GM18858 (cell line): ENCODE results near the gene STYK1.

Experiments used
- ATAC-seq: cut with Tn5 transposase; IDR thresholded peaks from one replicate; pipeline ENCODE4 v1.9.1; 2021; ENCODE audit not compliant: unreplicated experiment

The STYK1 gene

GRCh38 chr12:10673659-10674384 lies at the start of gene STYK1:
STYK1 (minus strand) TSS chr12:10674052; CDS start chr12:10634618, 39,434 bp downstream.
- no peak for ATAC-seq

- peak; percentile 25 for ATAC-seq
These were observed 49.3 kb upstream of the STYK1 start, which contains the start of gene YBX3 for GRCh38 chr12:10722905-10723746. YBX3 (minus strand) TSS chr12:10723323; CDS start chr12:10723111, 212 bp downstream.

DNA sequence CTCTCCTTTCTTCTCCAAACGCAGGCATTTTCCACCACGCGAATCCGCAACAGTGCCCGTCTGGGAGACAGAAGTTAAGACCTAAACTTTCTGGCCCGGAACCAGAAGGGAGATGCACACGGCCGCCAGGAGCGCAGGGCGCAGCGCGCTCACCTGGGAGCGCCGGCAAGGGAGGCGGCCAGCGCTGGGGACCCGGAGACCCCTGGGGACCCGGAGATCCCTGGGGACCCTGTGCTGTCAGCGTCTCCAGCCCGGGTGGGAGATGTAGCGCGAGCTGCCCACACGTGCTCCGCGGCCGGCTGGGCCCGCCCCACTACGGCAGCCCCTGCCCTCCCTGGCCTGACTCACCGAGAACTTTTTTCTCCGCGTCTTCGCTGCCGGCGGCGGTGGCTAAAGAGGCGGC lies 48.7 kb upstream of the STYK1 start:
- peak; percentile 33 for ATAC-seq

DNA sequence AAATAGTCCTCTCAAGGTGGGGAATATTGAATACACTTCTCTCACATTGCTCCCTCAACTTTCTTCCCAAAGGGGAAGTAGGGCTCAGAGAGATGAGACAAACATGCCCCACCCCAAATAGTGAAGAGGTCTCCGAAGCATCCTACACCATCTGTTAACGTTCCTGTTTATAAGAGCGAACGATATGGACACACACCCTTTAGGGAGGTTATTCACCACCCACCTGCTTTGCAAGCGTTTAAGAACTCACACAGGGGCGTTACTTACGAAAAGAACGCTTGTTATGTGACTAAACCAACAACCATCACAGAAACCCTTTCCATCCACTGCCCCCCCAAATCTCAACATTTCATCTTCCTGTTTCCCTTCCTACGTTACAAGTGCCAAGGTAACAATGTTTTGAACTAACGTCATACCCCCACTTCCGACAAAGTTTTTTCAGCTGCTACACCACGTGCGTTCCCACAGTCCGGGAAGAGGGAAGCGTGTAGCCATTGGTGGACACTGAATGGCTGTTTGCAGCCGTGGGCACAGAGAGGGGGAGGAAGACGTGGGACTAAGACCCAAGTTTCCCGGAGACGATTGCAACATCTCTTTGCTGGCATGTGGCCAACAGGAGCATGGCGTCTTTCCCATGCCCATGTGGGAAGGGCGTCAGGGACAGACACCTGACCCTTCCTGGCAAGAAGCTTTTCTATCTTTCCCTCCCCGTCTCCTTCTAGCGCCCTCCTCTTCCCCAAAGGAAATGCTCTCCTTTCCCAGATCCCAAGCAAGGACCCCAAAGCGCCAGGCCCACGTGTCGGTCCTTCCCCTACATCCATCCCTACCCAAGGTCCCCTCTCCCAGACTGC lies 48.0 kb upstream of the STYK1 start:
- peak; percentile 35 for ATAC-seq

DNA sequence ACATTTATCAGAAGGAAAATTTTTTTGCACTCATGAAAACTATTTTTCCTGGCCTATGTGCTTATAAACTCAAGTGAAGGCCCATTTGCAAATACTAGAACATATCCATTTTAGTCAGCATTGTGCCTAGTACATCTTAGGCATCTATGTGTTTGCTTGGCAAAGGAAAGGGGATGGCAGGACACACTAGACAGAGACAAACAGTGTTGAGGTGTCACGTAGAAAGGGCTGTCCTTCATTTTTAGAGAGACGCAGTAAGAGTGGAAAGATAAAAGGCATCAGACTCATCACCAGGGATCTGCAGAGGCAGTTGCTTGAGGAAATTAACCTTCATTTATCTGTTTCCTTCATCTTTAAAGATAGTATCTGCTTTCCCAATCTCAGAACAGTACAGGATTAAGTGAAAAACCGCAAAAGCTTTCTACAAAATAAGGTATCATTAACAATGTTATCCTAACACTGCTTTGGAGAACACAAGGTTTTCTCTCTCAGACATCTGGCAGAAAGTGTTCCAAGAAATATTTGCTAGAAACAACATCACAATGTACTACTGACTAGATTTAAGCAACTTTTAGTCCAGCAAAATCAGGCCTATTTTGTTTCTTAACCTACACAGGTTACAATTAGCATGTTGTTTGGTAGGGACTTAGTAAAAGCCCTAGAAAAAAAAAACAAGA lies 47.3 kb upstream of the STYK1 start:
- ATAC-seq = no peak

GRCh38 chr12:10719482-10719881 lies 45.6 kb upstream of the STYK1 start:
- ATAC-seq = no peak

DNA sequence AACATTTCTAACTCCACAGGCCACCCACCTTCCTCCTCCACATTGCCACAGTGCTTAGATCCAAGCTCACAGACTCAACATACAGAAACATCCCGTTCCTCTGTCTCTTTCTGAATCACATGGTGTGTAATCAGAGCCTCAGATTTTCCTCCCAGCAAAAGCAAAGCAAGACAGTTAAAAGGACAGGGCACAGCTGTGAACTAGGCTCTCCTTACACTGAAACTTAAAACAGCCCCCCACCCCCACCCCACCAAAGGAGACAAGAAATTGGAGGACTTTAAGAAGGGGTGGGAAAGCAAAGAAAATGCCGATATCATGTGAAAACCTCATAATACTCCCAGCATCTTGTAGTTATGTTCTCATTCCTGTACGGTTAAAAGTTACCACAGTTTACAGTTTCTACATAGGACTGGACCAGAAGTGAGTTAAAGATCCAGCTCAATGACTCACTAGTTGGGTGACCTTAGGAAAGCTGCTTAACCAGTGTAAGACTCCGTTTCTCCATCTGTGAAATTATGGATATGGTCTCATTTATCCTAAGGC lies 44.5 kb upstream of the STYK1 start:
- no peak for ATAC-seq

- no peak for ATAC-seq
These were observed 43.6 kb upstream of the STYK1 start for GRCh38 chr12:10717410-10717809.

GRCh38 chr12:10716704-10717315 lies 43.0 kb upstream of the STYK1 start:
- no peak for ATAC-seq

DNA sequence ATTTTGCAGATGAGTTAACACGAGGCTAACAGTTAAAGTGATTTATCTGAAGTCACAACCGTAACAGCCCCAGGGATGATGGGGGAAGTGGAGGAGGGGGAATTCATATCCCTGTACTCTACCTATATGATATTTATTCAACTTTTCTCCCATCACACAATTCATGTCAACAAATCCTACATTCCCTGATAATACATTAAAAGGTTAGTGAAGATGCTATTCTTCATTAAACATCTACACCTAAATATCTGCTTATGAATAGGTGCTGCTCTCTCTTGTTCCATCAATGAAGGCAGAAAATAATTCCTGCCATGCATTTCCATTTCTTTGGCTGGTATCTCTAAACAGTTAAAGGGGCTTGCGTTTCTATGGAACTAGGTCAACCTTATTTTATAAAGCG lies 42.4 kb upstream of the STYK1 start:
- no peak for ATAC-seq

- no peak for ATAC-seq
These were observed 41.6 kb upstream of the STYK1 start for GRCh38 chr12:10715491-10715890.

DNA sequence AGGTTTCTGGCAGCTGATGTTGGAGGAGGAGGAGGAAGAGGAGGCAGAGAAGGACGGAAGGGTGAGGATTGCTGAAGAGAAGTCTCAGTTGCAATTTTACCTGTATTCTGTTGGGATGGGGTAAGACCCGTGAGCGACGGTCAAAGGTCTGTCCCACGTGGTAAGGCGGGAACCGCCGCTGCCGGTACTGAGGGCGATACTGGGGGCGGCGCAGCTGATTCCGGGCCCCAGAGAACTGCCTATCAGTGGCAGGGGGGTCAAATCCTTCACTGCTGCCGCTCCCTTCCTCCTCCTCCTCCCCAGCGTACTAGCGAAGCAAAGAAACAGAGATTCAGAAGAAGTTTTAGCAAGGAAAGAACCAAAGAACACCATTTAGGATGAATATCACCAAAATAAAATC lies 36.0 kb upstream of the STYK1 start:
- no peak for ATAC-seq

DNA sequence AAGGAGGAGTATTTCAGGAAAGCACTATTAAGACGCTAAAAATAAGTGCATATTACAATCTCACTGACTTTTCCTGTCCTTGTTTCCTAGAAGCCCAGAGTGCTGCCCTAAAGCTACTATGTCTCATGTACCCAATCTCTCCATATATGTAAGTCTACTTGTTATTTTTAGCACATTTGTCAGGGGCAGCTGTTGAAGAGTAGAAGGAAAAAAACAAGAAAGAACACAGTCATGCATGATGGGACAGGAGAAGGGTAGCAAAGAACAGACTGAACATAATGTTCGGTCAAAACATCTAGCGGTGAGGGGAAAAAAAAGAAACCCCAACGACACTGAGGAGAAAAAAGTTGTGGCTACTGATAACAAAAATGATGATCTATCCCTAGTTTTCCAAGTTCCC lies 35.0 kb upstream of the STYK1 start:
- ATAC-seq = no peak

- no peak for ATAC-seq
These were observed 31.8 kb upstream of the STYK1 start for GRCh38 chr12:10705655-10706054.

- ATAC-seq = no peak
These were observed 28.0 kb upstream of the STYK1 start for GRCh38 chr12:10701843-10702242.

DNA sequence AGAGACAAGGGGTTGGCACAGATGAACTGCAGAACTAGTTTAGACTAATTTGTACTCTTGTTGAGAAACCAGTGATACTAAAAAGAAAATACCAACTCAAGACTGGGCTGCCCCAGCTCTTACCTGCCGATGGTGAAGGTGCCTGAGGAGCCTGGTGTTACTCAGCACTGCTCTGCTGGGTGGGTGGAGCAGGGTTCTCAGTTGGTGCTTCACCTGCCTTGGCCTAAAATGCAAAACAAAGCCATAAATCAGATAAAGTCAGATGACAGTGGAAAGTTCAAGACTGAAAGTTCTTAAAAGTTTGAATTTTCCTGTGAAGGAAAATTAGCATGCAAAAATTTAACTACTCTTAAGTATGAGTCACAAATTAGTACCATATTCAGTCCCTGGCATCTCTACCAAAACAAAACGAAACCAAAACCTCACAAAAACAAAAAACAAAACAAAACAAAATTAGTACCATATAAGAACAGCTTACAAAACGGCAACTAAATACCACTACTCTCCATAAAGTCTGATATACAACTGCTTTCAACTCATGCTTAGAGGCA lies 27.4 kb upstream of the STYK1 start:
- no peak for ATAC-seq

DNA sequence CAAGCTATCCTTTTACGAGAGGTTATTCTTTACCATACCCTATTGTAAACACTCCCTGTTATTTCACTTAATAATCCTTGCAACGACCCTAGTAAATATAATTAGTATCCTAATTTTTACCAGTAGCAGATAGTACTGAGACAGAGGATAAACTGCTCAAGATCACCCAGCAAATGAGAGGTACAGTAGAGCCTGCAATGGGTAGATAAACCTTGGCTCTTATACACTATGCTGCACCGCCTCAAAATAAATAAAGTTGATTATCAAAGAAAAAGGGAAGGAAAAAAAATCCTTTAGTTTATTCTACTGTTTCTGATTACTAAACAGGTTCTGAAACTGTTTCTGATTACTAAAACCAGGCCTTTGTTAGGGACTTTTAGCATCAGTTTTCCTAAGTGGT lies 26.7 kb upstream of the STYK1 start:
- ATAC-seq = no peak

DNA sequence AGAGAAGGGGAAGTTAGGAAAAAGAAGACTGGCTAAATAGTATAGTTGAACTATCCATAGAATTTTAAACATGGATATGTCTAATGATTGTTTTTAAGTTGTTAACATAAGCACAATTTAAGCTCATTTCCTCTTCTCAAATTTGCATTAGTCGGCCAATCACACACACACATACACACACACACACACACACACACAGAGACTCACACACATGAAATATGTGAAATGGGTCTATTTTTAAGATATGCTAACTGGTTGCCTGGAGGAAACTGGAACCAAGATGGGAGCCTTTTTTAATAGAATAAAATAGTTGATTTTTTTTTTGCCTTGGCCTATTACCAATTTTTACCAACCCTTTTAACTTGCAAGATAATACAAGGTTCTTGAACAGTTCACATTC lies 24.0 kb upstream of the STYK1 start:
- ATAC-seq = no peak

GRCh38 chr12:10697156-10697555 lies 23.3 kb upstream of the STYK1 start:
- ATAC-seq = no peak

DNA sequence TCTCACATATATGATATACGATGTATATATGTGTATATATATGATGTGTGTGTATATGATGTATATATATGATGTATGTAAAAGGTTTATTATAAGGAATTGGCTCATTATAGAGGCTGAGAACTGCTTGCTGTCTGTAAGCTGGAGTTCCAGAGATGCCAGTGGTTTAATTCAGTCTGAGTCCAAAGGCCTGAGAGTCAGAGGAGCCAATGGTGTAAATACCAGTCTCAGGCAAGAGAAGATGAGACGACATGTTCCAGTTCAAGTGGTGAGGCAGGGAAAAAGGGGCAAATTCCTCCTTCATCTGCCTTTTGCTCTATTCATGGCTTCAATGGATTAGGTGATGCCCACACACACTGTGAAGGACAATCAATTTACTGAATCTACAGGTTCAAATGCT lies 17.1 kb upstream of the STYK1 start:
- ATAC-seq = no peak
